ENCODE results near the gene KIT. TPM values are rescaled to one million over a fixed set of nuclear protein-coding genes. Genes with fewer than 3 reads are reported as not detected.

KIT gene
- total RNA-seq, 4 donors from 2014 or later: 3.1 to 11.7 (median 7.9) TPM

DNA sequence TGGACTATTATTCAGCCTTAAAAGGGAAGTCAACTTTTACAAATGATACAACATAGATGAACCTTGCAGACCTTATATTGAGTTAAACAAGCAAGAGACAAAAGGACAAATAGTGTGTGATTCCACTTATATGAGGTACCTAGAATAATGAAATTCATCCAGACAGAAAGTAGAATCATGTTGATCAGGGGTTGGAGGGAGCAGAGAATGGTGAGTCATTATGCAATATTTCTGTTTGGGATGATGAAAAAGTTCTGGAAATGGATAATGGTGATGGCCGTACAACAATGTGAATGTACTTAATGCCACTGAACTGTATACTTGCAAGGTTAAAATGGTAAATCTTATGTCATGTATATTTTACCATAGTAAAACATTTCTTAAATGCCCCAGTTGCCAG lies 22.1 kb downstream of the KIT start:
- DNase-seq (ENCODE audit: low spot score): no peak
- ATAC-seq (ENCODE audit: low FRiP score): no peak
- no peak for TF ChIP-seq CTCF (IDR thresholded peaks at IDR 0.05)

GRCh38 chr4:54683616-54684346 lies 26.0 kb downstream of the KIT start:
- DNase-seq (ENCODE audit: low spot score): no peak
- no peak for TF ChIP-seq CTCF (IDR thresholded peaks at IDR 0.05)
- ATAC-seq (ENCODE audit: low FRiP score): no peak

- no peak for ATAC-seq (ENCODE audit: low FRiP score)
- DNase-seq (ENCODE audit: low spot score): no peak
- no peak for TF ChIP-seq CTCF (IDR thresholded peaks at IDR 0.05)
These were observed 28.1 kb downstream of the KIT start for GRCh38 chr4:54685810-54686209.

DNA sequence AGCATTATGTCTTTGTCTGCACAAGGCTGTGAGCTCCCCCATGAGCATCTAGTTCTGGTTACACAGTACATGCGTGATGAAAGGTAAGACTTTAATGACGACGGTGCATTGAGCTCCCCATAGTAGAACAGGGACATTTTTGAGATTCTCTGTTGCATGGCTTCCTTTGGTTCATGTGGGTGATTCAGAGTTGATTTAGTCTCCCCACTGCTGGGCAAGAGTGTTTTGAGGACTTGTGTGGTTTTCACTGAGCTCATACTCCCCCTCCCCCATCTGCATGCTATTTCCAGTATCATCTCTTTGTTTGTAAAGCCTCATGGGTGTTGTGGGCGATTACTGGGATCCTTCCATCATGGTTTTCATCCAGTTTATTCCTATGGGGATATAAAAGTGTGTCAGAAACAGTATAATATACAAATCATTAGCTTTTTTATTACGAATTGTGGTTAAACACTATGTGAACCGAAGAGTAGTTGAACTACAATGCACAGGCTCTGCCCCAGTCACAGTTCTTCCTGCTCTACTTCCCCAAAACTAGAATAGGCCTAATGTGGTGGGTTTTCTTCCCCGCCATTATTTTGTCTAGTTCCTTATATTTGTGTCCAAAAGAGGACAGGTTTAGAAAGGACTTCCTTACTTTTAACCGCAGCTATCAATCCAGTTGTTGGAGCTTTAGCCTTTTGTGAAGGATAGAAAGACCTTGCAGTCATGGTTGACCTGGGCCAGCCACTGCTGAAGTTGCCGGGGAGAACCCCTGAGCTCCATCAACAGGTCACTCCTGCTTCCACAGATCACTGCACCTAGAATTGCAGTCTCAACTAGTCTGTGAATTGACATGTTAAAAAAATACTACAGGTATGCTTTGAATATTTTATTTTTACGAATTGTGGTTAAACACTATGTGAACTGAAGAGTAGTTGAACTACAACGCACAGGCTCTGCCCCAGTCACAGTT lies 30.4 kb downstream of the KIT start:
- DNase-seq (ENCODE audit: low spot score) (no peak), ATAC-seq (ENCODE audit: low FRiP score) (no peak)
- no peak for TF ChIP-seq CTCF (IDR thresholded peaks at IDR 0.05)

DNA sequence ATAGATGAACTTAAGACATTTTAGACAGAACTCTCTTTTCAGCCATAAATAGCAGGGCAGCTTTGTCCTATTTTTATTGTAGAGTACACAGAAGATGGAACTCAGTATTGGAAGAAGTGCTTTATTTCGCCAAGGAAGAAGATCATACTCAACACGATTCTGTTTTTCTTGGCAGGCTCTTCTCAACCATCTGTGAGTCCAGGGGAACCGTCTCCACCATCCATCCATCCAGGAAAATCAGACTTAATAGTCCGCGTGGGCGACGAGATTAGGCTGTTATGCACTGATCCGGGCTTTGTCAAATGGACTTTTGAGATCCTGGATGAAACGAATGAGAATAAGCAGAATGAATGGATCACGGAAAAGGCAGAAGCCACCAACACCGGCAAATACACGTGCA lies 37.6 kb downstream of the KIT start:
- no peak for TF ChIP-seq CTCF (IDR thresholded peaks at IDR 0.05)
- ATAC-seq (ENCODE audit: low FRiP score): no peak
- DNase-seq (ENCODE audit: low spot score): no peak

DNA sequence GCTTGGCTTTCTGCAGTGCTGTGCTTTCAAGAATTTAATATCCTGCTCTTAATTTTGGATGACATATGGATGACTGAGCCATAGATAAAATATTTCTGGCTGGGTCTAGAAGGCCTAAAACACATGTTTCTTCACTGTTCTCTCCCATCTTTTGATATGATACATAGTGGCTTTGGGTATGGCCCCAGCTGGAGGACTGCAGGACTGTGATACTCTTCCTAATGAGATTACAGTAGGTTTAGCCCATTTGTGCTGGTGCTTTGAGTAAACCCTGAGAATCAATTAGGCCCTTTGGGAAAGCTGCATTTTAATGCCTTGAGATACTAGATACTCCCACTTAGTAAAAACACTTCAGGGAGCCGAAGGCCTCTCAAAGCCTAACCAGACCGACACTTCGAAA lies 38.0 kb downstream of the KIT start:
- no peak for TF ChIP-seq CTCF (IDR thresholded peaks at IDR 0.05)
- no peak for DNase-seq (ENCODE audit: low spot score)
- no peak for ATAC-seq (ENCODE audit: low FRiP score)

Data from omental fat pad (tissue), 4 donors.